Measurements from ENCODE around the gene CEP128.

Gene CEP128

DNA sequence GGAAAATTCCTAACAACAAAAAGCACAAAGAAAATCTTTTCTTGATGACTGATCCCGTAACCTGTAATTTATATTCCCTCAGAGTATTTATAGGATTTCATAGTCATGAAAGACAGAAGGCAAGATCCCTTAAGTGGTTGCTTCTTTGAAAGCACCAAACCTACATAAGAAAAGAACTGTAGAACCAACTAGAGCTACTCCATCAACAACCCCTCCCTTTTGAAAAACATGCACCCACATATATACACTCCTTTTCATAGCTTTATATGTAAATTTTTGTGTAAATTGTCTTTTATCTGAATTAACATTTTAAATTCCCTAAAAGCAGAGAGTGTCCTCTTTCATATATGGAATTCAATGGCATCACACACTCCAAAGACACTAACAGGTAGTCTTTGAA, 215.3 kb downstream of the CEP128 start:
- TF ChIP-seq, protein P1, sequence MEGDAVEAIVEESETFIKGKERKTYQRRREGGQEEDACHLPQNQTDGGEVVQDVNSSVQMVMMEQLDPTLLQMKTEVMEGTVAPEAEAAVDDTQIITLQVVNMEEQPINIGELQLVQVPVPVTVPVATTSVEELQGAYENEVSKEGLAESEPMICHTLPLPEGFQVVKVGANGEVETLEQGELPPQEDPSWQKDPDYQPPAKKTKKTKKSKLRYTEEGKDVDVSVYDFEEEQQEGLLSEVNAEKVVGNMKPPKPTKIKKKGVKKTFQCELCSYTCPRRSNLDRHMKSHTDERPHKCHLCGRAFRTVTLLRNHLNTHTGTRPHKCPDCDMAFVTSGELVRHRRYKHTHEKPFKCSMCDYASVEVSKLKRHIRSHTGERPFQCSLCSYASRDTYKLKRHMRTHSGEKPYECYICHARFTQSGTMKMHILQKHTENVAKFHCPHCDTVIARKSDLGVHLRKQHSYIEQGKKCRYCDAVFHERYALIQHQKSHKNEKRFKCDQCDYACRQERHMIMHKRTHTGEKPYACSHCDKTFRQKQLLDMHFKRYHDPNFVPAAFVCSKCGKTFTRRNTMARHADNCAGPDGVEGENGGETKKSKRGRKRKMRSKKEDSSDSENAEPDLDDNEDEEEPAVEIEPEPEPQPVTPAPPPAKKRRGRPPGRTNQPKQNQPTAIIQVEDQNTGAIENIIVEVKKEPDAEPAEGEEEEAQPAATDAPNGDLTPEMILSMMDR (IDR thresholded peaks at IDR 0.05; ENCODE audit: low read depth, low read length), result no peak
- no peak overlapping the region for H3K4me3 ChIP-seq (ENCODE audit: low read depth, low read length)

DNA sequence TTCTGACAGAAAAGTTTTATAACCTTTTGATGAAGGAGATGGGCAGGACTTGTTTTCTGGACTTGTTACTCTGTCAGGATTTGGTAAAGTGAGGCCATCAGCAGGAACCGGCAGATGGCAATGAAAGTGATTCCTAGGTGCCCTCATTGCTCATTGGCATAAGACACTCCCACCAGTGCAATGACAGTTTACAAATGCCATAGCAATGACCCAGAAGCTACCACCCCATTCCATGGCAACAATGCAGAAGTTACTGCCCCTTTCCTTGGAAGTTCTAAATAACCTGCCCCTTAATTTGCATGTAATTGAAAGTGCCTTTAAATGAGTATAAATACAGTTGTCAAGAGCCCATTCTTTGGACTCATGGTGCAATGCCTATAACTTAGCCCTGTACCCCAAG, 222.6 kb downstream of the CEP128 start:
- TF ChIP-seq, protein P1 (IDR thresholded peaks at IDR 0.05; ENCODE audit: low read depth, low read length), result no peak
- H3K4me3 ChIP-seq (ENCODE audit: low read depth, low read length), result no peak overlapping the region

DNA sequence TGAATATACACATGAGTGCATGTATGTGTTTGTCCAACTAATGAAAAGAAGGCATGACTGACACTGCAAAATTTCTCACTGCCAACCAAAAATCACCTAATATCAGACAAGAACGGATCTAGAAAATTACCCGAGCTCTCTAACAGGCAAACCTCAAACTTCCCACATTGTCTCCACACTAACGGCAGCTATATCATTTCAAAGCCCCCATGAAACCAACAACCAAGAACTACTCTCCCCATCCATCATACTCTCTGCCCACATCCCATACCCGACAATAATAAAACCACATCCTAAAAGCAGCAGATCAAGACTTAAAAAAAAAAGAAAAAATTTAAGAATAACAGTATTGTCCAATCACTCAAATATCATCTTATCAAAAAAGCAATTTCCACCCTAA, 227.1 kb downstream of the CEP128 start:
- TF ChIP-seq, protein P1 (IDR thresholded peaks at IDR 0.05; ENCODE audit: low read depth, low read length), result no peak
- no peak overlapping the region for H3K4me3 ChIP-seq (ENCODE audit: low read depth, low read length)

DNA sequence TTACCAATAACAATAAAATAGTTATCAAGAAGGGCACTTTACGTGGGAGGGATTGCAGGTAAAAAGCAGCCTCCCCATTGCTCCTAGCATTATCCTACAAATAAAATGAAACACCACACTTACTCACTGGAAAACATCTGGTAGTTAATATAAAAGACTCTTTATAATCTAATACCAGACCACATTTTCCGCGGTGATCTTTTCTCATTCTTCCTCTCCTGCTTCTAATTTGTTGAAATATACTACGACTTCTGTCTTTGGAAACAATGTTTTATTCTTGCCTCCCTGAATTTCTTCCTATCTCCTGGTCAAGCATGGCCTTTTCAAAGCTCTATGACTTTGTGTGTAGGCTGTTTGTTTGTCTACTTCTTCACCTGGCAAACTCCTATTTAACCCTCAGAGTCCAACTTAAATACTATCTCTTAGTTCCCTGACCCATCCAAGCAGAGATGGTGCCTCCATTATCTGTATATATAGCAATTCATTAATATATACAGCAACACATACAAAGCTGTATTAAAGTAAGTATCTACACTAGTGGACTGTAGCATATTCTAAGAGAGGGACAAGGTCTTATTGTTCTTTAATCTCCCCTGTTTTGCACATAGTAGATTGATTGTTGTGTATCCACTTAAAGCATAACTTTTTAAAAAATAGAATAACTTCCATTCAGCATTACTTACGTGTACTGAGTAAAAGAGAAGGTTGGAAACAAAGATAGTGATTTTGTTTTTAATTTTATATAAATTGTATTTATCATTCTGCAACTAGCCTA, 228.3 kb downstream of the CEP128 start:
- TF ChIP-seq, protein P1 (IDR thresholded peaks at IDR 0.05; ENCODE audit: low read depth, low read length), result no peak
- no peak overlapping the region for H3K4me3 ChIP-seq (ENCODE audit: low read depth, low read length)

DNA sequence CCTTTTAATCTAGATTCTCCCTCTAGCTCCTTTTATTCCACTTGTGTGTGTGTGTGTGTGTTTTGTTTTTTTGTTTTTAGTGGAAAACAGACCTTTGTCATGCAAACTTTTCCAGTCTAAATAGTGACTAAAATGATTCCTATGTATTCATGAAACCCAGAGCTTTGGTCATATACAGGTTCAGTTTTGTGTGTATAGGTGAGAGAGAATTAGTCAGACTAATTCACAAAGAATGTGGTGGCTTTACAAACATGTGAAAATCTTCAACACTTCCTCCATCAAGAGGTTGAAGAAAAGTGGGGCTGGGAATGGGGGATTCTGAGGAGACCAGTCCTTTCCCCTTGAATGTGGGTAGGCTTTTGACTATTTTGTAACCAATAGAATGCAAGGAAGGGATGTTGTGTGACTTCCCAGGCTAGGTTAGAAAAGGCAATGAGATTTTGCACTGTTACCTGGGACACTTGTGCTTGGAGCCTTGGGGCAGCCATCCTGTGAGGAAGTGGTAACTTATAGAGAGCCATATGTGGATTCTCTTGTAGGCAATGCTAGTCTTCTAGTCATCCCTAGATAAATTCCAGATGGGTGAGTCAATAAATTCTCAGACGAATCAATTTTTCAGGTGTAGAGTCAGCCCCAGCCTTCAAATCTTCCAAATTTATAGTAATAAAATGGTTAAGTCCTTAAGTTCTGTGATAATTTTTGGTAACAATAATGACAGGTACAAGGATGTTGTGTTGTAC, 236.1 kb downstream of the CEP128 start:
- H3K4me3 ChIP-seq (ENCODE audit: low read depth, low read length), result no peak overlapping the region
- TF ChIP-seq, protein P1 (IDR thresholded peaks at IDR 0.05; ENCODE audit: low read depth, low read length), result no peak

DNA sequence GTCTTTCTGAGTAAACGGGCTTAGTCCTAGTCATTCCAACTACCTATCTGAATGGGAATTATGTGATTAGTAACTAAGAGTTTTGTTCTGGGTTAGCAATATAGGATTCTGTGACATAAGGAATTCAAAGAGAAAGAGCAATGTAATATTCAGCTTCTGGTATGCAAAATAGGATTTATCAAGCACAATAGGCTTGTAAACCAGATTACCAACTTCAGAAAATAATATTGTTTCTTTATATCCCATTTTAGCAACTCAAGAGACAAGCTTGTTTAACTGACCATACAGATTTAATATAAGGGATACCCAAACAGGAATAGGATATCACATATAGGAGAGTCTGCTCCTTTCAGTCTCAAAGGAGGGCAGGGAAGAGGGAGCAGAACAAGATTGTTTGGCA, 240.9 kb downstream of the CEP128 start:
- H3K4me3 ChIP-seq (ENCODE audit: low read depth, low read length), result no peak overlapping the region
- TF ChIP-seq, protein P1 (IDR thresholded peaks at IDR 0.05; ENCODE audit: low read depth, low read length), result no peak

DNA sequence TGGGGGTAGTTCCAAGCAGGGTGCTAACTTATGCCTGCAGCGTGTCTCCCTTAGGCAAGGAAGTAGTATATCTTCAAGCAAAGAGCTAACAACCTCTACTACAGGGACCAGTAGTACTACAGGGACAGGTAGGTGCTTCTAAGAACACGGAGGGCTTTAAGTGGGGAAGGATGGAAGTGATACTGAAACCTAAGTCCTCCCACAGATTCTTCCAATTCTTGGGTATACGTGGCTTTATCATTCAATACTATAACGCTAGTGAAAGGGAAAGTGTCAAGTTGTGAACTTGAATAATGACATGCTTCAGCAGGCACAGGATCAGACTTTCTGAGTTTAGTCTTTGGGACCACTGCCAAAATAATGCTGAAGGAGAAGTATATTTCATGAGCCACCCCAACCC, 241.7 kb downstream of the CEP128 start:
- no peak overlapping the region for H3K4me3 ChIP-seq (ENCODE audit: low read depth, low read length)
- TF ChIP-seq, protein P1 (IDR thresholded peaks at IDR 0.05; ENCODE audit: low read depth, low read length), result no peak
